WTC11 (cell line): ENCODE measurements around the gene ADAM22.
"Not testable (repeated sequence)": the region's sequence is repeated elsewhere in the genome, so short reads cannot be mapped to it uniquely, and the experiment has no call there.

Source experiments
- CREB1 ChIP-seq: sonication (generic); formaldehyde crosslinking; IDR thresholded peaks from 2 replicates; pipeline ENCODE4 v1.8.0; 2023; ENCODE audit warnings: mild to moderate bottlenecking, missing genetic modification reagents
- CTCF ChIP-seq: fragments of 200-600 bp; IDR thresholded peaks from 2 replicates; pipeline ENCODE4 v1.8.0; 2022; ENCODE audit warnings: antibody characterized with exemption
- FOXJ3 ChIP-seq: sonication (generic); formaldehyde crosslinking; IDR thresholded peaks from 2 replicates; pipeline ENCODE4 v1.9.0; 2021; ENCODE audit warnings: missing genetic modification reagents, mild to moderate bottlenecking, borderline replicate concordance
- MXD4 ChIP-seq: fragments of 250-450 bp; sonication (Bioruptor Pico); IDR thresholded peaks from 2 replicates; pipeline ENCODE4 v1.8.0; 2021; ENCODE audit warnings: mild to moderate bottlenecking, moderate library complexity, borderline replicate concordance
- NFYB ChIP-seq: sonication (generic); formaldehyde crosslinking; conservative IDR thresholded peaks from 2 replicates; pipeline ENCODE4 v1.8.0; 2022; ENCODE audit warnings: low read depth, missing genetic modification reagents
- SMAD4 ChIP-seq: sonication (generic); formaldehyde crosslinking; IDR thresholded peaks from 2 replicates; pipeline ENCODE4 v1.8.0; 2022; ENCODE audit warnings: mild to moderate bottlenecking, missing genetic modification reagents
- TP53 ChIP-seq: sonication (generic); formaldehyde crosslinking; IDR thresholded peaks from 2 replicates; pipeline ENCODE4 v1.8.1; 2023; ENCODE audit warnings: mild to moderate bottlenecking, missing genetic modification reagents
- USF2 ChIP-seq: sonication (generic); formaldehyde crosslinking; IDR thresholded peaks from 2 replicates; pipeline ENCODE4 v1.8.1; 2023; ENCODE audit warnings: mild to moderate bottlenecking, missing genetic modification reagents, moderate library complexity
- ZBTB21 ChIP-seq: sonication (generic); formaldehyde crosslinking; IDR thresholded peaks from 2 replicates; pipeline ENCODE4 v1.8.1; 2023; ENCODE audit warnings: mild to moderate bottlenecking, missing genetic modification reagents, borderline replicate concordance
- ZNF219 ChIP-seq: sonication (generic); formaldehyde crosslinking; IDR thresholded peaks from 2 replicates; pipeline ENCODE4 v1.8.0; 2023; ENCODE audit warnings: missing genetic modification reagents, mild to moderate bottlenecking, borderline replicate concordance
- ZNF512 ChIP-seq: sonication (generic); formaldehyde crosslinking; IDR thresholded peaks from 2 replicates; pipeline ENCODE4 v1.8.1; 2022; ENCODE audit warnings: missing genetic modification reagents, borderline replicate concordance
- TF ChIP-seq, protein P1 (sequence below): sonication (generic); formaldehyde crosslinking; IDR thresholded peaks from 2 replicates; pipeline ENCODE4 v1.8.0; 2022; ENCODE audit warnings: mild to moderate bottlenecking, missing genetic modification reagents
- TF ChIP-seq, protein P2 (sequence below): fragments of 250-450 bp; sonication (Bioruptor Pico); IDR thresholded peaks from 2 replicates; pipeline ENCODE4 v1.9.0; 2021; ENCODE audit warnings: moderate library complexity, mild to moderate bottlenecking, inconsistent platforms, borderline replicate concordance
- TF ChIP-seq, protein P3 (sequence below): sonication (generic); formaldehyde crosslinking; conservative IDR thresholded peaks from 2 replicates; pipeline ENCODE4 v1.8.1; 2022; ENCODE audit warnings: mild to moderate bottlenecking, missing genetic modification reagents

GRCh38 chr7:87922759-87923395, 11.2 kb upstream of the ADAM22 start:
- not testable (repeated sequence) for TF ChIP-seq CTCF; ZNF219; FOXJ3 (CRISPR knock-in tag); USF2; ZBTB21; SMAD4 (CRISPR knock-in tag); TP53; NFYB (CRISPR knock-in tag); CREB1 (CRISPR knock-in tag); MXD4 (CRISPR knock-in tag); ZNF512 (CRISPR knock-in tag)
- TF ChIP-seq, protein P1, sequence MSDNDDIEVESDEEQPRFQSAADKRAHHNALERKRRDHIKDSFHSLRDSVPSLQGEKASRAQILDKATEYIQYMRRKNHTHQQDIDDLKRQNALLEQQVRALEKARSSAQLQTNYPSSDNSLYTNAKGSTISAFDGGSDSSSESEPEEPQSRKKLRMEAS (CRISPR knock-in tag), result not testable (repeated sequence)
- TF ChIP-seq, protein P2, sequence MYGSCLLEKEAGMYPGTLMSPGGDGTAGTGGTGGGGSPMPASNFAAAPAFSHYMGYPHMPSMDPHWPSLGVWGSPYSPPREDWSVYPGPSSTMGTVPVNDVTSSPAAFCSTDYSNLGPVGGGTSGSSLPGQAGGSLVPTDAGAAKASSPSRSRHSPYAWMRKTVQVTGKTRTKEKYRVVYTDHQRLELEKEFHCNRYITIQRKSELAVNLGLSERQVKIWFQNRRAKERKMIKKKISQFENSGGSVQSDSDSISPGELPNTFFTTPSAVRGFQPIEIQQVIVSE, result not testable (repeated sequence)
- TF ChIP-seq, protein P3, sequence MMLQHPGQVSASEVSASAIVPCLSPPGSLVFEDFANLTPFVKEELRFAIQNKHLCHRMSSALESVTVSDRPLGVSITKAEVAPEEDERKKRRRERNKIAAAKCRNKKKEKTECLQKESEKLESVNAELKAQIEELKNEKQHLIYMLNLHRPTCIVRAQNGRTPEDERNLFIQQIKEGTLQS (CRISPR knock-in tag), result not testable (repeated sequence)
